Naive B cell (primary cell): Measurements from ENCODE around the gene DUSP3. TPM values are rescaled to one million over a fixed set of nuclear protein-coding genes. Genes with fewer than 3 reads are reported as not detected.

ENCODE experiments used
- ATAC-seq, 2 donors: fragments of 150-1000 bp; cut with Tn5 transposase; 2 replicates each; pipeline ENCODE4 v1.10.0; 2021; ENCODE audit warnings: low read depth in 2 of 2, mild to moderate bottlenecking in 2 of 2, moderate library complexity in 2 of 2
- DNase-seq: peaks from one replicate; pipeline ENCODE4 v3.0.0; 2022
- H3K27ac Mint-ChIP-seq, 6 donors: one replicate each; pipeline ENCODE4 v1.8.0; 2020 to 2022; ENCODE audit warnings: mild to moderate bottlenecking in 6 of 6, mixed read lengths in 6 of 6, moderate library complexity in 5 of 6, inconsistent platforms in 2 of 6
- H3K27me3 Mint-ChIP-seq, 3 donors: one replicate each; pipeline ENCODE4 v1.8.0; 2021 to 2022; ENCODE audit warnings: mixed read lengths in 3 of 3, mild to moderate bottlenecking in 1 of 3
- H3K36me3 Mint-ChIP-seq, 2 donors: one replicate each; pipeline ENCODE4 v1.8.0; 2020 to 2022; ENCODE audit warnings: mixed read lengths in 2 of 2, inconsistent platforms in 1 of 2, mild to moderate bottlenecking in 1 of 2
- H3K4me1 Mint-ChIP-seq, 3 donors: one replicate each; pipeline ENCODE4 v1.8.0; 2020 to 2022; ENCODE audit warnings: mixed read lengths in 3 of 3, inconsistent platforms in 1 of 3, mild to moderate bottlenecking in 1 of 3, moderate library complexity in 1 of 3
- H3K4me3 Mint-ChIP-seq, 8 donors: one replicate each; pipeline ENCODE4 v1.8.0; 2020 to 2022; ENCODE audit warnings: mild to moderate bottlenecking in 8 of 8, mixed read lengths in 8 of 8, moderate library complexity in 8 of 8, inconsistent platforms in 2 of 8
- H3K9me3 Mint-ChIP-seq, 7 donors: one replicate each; pipeline ENCODE4 v1.8.0; 2020 to 2022; ENCODE audit warnings: mixed read lengths in 7 of 7, mild to moderate bottlenecking in 5 of 7, inconsistent platforms in 2 of 7, moderate library complexity in 1 of 7
- polyA plus RNA-seq, 6 donors: library from polyadenylated mRNA; unstranded; fragments of 300-500 nt; fragmentation: Illumina TruSeq; gene quantifications; one replicate each; pipeline ENCODE4 v1.2.3, GENCODE V29; 2021; ENCODE audit warnings: low read depth in 6 of 6

Gene DUSP3
- polyA plus RNA-seq, 6 donors from 2014 or later: 1.7 to 10.5 (median 6.6) TPM

GRCh38 chr17:43728081-43728480 lies 50.7 kb downstream of the DUSP3 start:
- no peaks in the 10 kb centered on the region for H3K36me3 Mint-ChIP-seq
- DNase-seq: no peak
- H3K4me1 Mint-ChIP-seq: peaks cover 0 to 4% (median 0%) of the 10 kb centered on the region in 3 donors
- H3K4me3 Mint-ChIP-seq: no peak overlapping the region
- peaks cover 0 to 9% (median 8%) of the 10 kb centered on the region in 3 donors for H3K27me3 Mint-ChIP-seq
- peaks cover 0 to 8% (median 2%) of the 10 kb centered on the region in 7 donors for H3K9me3 Mint-ChIP-seq
- H3K27ac Mint-ChIP-seq: no peak overlapping the region
- no peak for ATAC-seq

- H3K27ac Mint-ChIP-seq: no peak overlapping the region
- no peaks in the 10 kb centered on the region for H3K36me3 Mint-ChIP-seq
- DNase-seq (no peak), ATAC-seq (no peak)
- H3K27me3 Mint-ChIP-seq: no peaks in the 10 kb centered on the region
- no peaks in the 10 kb centered on the region for H3K9me3 Mint-ChIP-seq
- peaks cover 5 to 11% (median 8%) of the 10 kb centered on the region in 3 donors for H3K4me1 Mint-ChIP-seq
- H3K4me3 Mint-ChIP-seq: peak overlapping the region in 2 of 8 donors; percentile 54 to 90
Observed at GRCh38 chr17:43723697-43724359, 54.9 kb downstream of the DUSP3 start.

GRCh38 chr17:43722870-43723665 lies 55.7 kb downstream of the DUSP3 start:
- H3K27me3 Mint-ChIP-seq: peaks cover 0 to 4% (median 0%) of the 10 kb centered on the region in 3 donors
- H3K9me3 Mint-ChIP-seq: no peaks in the 10 kb centered on the region
- H3K4me3 Mint-ChIP-seq: peak overlapping the region in 3 of 8 donors; percentile 11 to 90 (median 70)

GRCh38 chr17:43722269-43722619 lies 56.5 kb downstream of the DUSP3 start:
- no peak for DNase-seq
- H3K4me1 Mint-ChIP-seq: peaks cover 5 to 11% (median 8%) of the 10 kb centered on the region in 3 donors
- ATAC-seq: no peak
- H3K4me3 Mint-ChIP-seq: peak overlapping the region in 4 of 8 donors; percentile 35 to 97 (median 67)
- no peaks in the 10 kb centered on the region for H3K9me3 Mint-ChIP-seq
- H3K36me3 Mint-ChIP-seq: no peaks in the 10 kb centered on the region
- peaks cover 0 to 5% (median 2%) of the 10 kb centered on the region in 3 donors for H3K27me3 Mint-ChIP-seq
- peak overlapping the region in 1 of 6 donors; percentile 93 for H3K27ac Mint-ChIP-seq

More at GRCh38 chr17:43722870-43723665, 55.7 kb downstream of the DUSP3 start:
- H3K36me3 Mint-ChIP-seq: no peaks in the 10 kb centered on the region
- no peak for ATAC-seq
- H3K27ac Mint-ChIP-seq: peak overlapping the region in 1 of 6 donors; percentile 1
- DNase-seq: no peak
- H3K4me1 Mint-ChIP-seq: peaks cover 5 to 11% (median 8%) of the 10 kb centered on the region in 3 donors

DNA sequence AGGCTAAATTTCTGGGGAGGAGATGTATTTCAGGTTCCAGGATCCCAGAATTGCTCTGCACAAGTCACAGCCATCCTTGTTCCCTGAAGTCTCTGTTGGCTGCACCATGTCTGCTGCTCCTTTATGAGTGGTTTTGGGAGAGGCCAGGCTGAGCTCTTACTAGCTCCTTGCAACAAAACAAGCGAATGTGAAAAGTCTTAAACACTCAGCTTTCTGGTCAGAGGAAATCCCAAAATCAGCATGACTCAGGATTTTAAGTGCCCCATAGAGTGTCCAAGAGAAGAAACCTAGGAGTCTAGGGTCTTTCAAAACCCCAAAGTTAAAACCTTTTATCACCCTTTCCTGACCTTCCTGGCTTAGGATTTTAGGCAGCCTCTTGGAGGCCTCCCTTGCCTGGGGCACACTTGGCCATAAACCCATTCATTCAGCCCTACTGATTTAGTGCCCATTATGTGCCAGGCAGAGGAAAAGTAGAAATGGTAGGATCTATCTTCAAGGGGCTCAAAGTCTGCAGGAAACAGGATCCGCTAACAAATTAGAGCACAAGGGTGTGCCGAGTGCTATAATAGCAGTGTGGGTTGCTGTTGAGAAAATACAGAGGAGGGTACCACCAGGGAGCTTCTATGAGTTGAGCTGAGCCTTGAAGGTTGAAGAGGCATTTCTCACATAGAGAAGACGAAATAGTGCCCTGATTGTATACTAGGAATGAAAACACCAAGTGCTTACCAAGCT lies 57.1 kb downstream of the DUSP3 start:
- Mint-ChIP-seq H3K4me3 (peak overlapping the region; percentile 86 to 100 (median 97)), H3K9me3 (no peaks in the 10 kb centered on the region), H3K27ac (peak overlapping the region in 3 of 6 donors; percentile 39 to 93 (median 80)), H3K36me3 (no peaks in the 10 kb centered on the region), H3K27me3 (peaks cover 0 to 7% (median 5%) of the 10 kb centered on the region in 3 donors), H3K4me1 (peaks cover 5 to 11% (median 8%) of the 10 kb centered on the region in 3 donors)
- no peak for ATAC-seq
- DNase-seq: no peak

- no peaks in the 10 kb centered on the region for H3K9me3 Mint-ChIP-seq
- no peaks in the 10 kb centered on the region for H3K36me3 Mint-ChIP-seq
- H3K4me3 Mint-ChIP-seq: peak overlapping the region; percentile 90 to 100 (median 97)
- H3K27ac Mint-ChIP-seq: peak overlapping the region; percentile 87 to 99 (median 95)
- peaks cover under 1 to 19% (median 6%) of the 10 kb centered on the region in 3 donors for H3K27me3 Mint-ChIP-seq
- peaks cover 5 to 8% (median 7%) of the 10 kb centered on the region in 3 donors for H3K4me1 Mint-ChIP-seq
- ATAC-seq: peak; percentile 90 to 93
- DNase-seq: peak; percentile 67
Observed at GRCh38 chr17:43720311-43721060, 58.3 kb downstream of the DUSP3 start.

GRCh38 chr17:43719578-43719977 lies 59.2 kb downstream of the DUSP3 start:
- Mint-ChIP-seq H3K4me3 (peak overlapping the region in 7 of 8 donors; percentile 90 to 100 (median 97)), H3K27me3 (peaks cover 10 to 28% (median 13%) of the 10 kb centered on the region in 3 donors), H3K4me1 (peaks cover 6 to 9% (median 8%) of the 10 kb centered on the region in 3 donors), H3K27ac (peak overlapping the region in 4 of 6 donors; percentile 19 to 99 (median 96)), H3K36me3 (no peaks in the 10 kb centered on the region), H3K9me3 (no peaks in the 10 kb centered on the region)
- ATAC-seq: no peak
- no peak for DNase-seq

- H3K4me3 Mint-ChIP-seq: peak overlapping the region in 1 of 8 donors; percentile 11
- no peak for ATAC-seq
- peaks cover 12 to 15% (median 15%) of the 10 kb centered on the region in 3 donors for H3K4me1 Mint-ChIP-seq
- peaks cover 18 to 35% (median 21%) of the 10 kb centered on the region in 3 donors for H3K27me3 Mint-ChIP-seq
- no peaks in the 10 kb centered on the region for H3K36me3 Mint-ChIP-seq
- no peak overlapping the region for H3K27ac Mint-ChIP-seq
- H3K9me3 Mint-ChIP-seq: no peaks in the 10 kb centered on the region
- DNase-seq: no peak
Observed at GRCh38 chr17:43718544-43718943, 60.2 kb downstream of the DUSP3 start.

GRCh38 chr17:43717913-43718312 lies 60.9 kb downstream of the DUSP3 start:
- no peak overlapping the region for H3K27ac Mint-ChIP-seq
- H3K9me3 Mint-ChIP-seq: no peaks in the 10 kb centered on the region
- no peaks in the 10 kb centered on the region for H3K36me3 Mint-ChIP-seq
- peaks cover 12 to 20% (median 20%) of the 10 kb centered on the region in 3 donors for H3K4me1 Mint-ChIP-seq
- peaks cover 23 to 40% (median 26%) of the 10 kb centered on the region in 3 donors for H3K27me3 Mint-ChIP-seq
- DNase-seq (no peak), ATAC-seq (no peak)
- peak overlapping the region in 1 of 8 donors; percentile 11 for H3K4me3 Mint-ChIP-seq

Other genes starting within 250 kb of the DUSP3 start
- under 1 TPM in 1 of 6 donors, not detected in 5; 0.12 TPM for gene ETV4, start 232.6 kb downstream of the DUSP3 start, polyA plus RNA-seq
- under 1 TPM in 1 of 6 donors, not detected in 5; 0.12 TPM for gene MEOX1, start 117.1 kb downstream of the DUSP3 start, polyA plus RNA-seq
- not detected for gene SOST, start 20.2 kb downstream of the DUSP3 start, polyA plus RNA-seq
- gene CFAP97D1, start 1.5 kb upstream of the DUSP3 start, polyA plus RNA-seq: not detected
- not detected for gene MPP3, start 54.2 kb upstream of the DUSP3 start, polyA plus RNA-seq
- gene CD300LG, start 68.2 kb upstream of the DUSP3 start, polyA plus RNA-seq: not detected
- gene MPP2, start 128.6 kb upstream of the DUSP3 start, polyA plus RNA-seq: under 1 TPM in 1 of 6 donors, not detected in 5; 0.18 TPM
- gene PPY, start 163.5 kb upstream of the DUSP3 start, polyA plus RNA-seq: not detected
- gene PYY, start 175.0 kb upstream of the DUSP3 start, polyA plus RNA-seq: not detected
- gene NAGS, start 225.6 kb upstream of the DUSP3 start, polyA plus RNA-seq: 1 to 10 TPM in 2 of 6 donors, under 1 TPM in 3, not detected in 1; 0.57 to 1.8 (median 0.90) TPM
- 10 to 100 TPM; 25.7 to 34.2 (median 28.9) TPM for gene TMEM101, start 236.0 kb upstream of the DUSP3 start, polyA plus RNA-seq